ENCODE data around the gene ACBD4. TPM values are rescaled to one million over a fixed set of nuclear protein-coding genes. Genes with fewer than 3 reads are reported as not detected.
A peak's percentile ranks its signal among the peaks of the same experiment; 100 is the strongest.

The ACBD4 gene
- polyA plus RNA-seq, 1 of the 3 experiments (the other 2 are of a cell fraction), result 15.8 TPM

DNA sequence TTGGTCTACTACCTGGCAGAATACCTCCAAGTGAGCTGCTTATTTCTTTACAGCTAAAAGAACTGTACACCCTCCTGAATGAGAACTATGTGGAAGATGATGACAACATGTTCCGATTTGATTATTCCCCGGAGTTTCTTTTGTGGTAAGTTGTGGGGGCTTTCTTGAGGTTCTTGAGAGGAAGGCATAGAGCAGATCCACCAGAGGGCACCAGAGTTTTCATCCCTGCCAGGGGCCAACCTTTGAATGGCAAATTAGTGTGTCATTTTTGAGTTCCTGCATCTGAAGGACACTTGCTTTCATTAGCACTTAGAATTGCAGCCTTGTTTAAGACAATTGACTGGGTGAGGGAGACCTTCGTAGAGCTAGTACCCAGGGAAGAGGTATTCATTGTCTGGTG, 39.3 kb upstream of the ACBD4 start:
- no peak overlapping the region for H3K4me3 ChIP-seq (ENCODE audit: low read depth in 2 of 2, low read length in 1 of 2)
- POLR2A ChIA-PET, result no interaction called here

DNA sequence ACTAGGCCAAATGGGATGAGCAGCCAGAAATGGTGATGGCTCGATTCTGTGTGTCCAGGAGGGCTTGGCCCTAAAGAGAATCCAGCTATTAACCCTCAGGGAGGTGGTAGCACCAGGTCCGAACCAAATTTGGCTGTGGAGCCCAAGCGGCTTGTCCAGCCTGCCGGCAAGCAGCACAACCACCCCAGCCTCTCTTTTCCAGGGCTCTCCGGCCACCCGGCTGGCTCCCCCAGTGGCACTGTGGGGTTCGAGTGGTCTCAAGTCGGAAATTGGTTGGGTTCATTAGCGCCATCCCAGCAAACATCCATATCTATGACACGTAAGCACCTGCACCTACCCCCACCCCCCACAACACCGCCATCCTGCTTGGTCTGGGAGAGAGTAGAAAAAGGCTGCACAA, 38.6 kb upstream of the ACBD4 start:
- WGBS (ENCODE audit: low lambda C conversion rate), result 94% methylated on average over 5 of the region's 11 CpGs
- CTCF ChIA-PET, result interaction anchor here (0.7 to 14.8 kb wide), 13 partner anchors 9 to 317 kb away, joined by 3 to 194 read pairs (median 6); partner anchors contain the start of genes ACBD4 and PLCD3
- H3K36me3 ChIP-seq (replicated peaks in 1 of 2; ENCODE audit: control insufficient read depth in 1 of 2, insufficient read depth in 2 of 2, low read length in 1 of 2), result peaks cover 42 to 54% of the 10 kb centered on the region in 2 experiments

More for the DNA sequence above, 39.3 kb upstream of the ACBD4 start:
- 68% methylated on average over 3 of the region's 3 CpGs for WGBS (ENCODE audit: low lambda C conversion rate)
- no peak for DNase-seq
- H3F3A ChIP-seq (replicated peaks; ENCODE audit: insufficient read depth), result peaks cover 29% of the 10 kb centered on the region
- H3K27me3 ChIP-seq (ENCODE audit: insufficient read depth), result no peaks in the 10 kb centered on the region
- no peaks in the 10 kb centered on the region for H3K9me3 ChIP-seq
- H3K4me2 ChIP-seq, result no peak overlapping the region
- H3K4me1 ChIP-seq (ENCODE audit: control insufficient read depth in 1 of 2, insufficient read depth in 2 of 2, low read depth in 1 of 2, low read length in 1 of 2), result peaks cover 0 to 11% of the 10 kb centered on the region in 2 experiments; a peak in 3 of 4 replicates
- peaks cover 30% of the 10 kb centered on the region for H3K79me2 ChIP-seq (ENCODE audit: insufficient read depth)
- H3K27ac ChIP-seq (ENCODE audit: low read depth in 2 of 2, low read length in 1 of 2), result no peak overlapping the region
- CTCF ChIA-PET, result interaction anchor here (0.7 to 14.8 kb wide), 18 partner anchors 9 to 317 kb away, joined by 3 to 194 read pairs (median 4); partner anchors contain the start of genes ACBD4 and PLCD3
- H3K9ac ChIP-seq, result no peak overlapping the region
- H2AFZ ChIP-seq (ENCODE audit: low read depth), result no peak overlapping the region
- TF ChIP-seq SMC3 (IDR thresholded peaks at IDR 0.05; ENCODE audit: low read depth, low read length) (peak; percentile 42), RCOR1 (IDR thresholded peaks at IDR 0.05; ENCODE audit: low read length) (no peak), RAD21 (IDR thresholded peaks at IDR 0.05; ENCODE audit: low read length) (peak; percentile 50)
- TF ChIP-seq, protein P1, sequence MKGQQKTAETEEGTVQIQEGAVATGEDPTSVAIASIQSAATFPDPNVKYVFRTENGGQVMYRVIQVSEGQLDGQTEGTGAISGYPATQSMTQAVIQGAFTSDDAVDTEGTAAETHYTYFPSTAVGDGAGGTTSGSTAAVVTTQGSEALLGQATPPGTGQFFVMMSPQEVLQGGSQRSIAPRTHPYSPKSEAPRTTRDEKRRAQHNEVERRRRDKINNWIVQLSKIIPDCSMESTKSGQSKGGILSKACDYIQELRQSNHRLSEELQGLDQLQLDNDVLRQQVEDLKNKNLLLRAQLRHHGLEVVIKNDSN (IDR thresholded peaks at IDR 0.05; ENCODE audit: borderline replicate concordance, low read depth), result no peak
- TF ChIP-seq, protein P2, sequence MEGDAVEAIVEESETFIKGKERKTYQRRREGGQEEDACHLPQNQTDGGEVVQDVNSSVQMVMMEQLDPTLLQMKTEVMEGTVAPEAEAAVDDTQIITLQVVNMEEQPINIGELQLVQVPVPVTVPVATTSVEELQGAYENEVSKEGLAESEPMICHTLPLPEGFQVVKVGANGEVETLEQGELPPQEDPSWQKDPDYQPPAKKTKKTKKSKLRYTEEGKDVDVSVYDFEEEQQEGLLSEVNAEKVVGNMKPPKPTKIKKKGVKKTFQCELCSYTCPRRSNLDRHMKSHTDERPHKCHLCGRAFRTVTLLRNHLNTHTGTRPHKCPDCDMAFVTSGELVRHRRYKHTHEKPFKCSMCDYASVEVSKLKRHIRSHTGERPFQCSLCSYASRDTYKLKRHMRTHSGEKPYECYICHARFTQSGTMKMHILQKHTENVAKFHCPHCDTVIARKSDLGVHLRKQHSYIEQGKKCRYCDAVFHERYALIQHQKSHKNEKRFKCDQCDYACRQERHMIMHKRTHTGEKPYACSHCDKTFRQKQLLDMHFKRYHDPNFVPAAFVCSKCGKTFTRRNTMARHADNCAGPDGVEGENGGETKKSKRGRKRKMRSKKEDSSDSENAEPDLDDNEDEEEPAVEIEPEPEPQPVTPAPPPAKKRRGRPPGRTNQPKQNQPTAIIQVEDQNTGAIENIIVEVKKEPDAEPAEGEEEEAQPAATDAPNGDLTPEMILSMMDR (IDR thresholded peaks at IDR 0.05), result peak; percentile 70
- H4K20me1 ChIP-seq (ENCODE audit: insufficient read depth), result no peaks in the 10 kb centered on the region
- H3K36me3 ChIP-seq (replicated peaks in 1 of 2; ENCODE audit: control insufficient read depth in 1 of 2, insufficient read depth in 2 of 2, low read length in 1 of 2), result peaks cover 37 to 58% of the 10 kb centered on the region in 2 experiments
- no peaks in the 10 kb centered on the region for H3K9me2 ChIP-seq

More for the DNA sequence above, 38.6 kb upstream of the ACBD4 start:
- no peak overlapping the region for H3K4me3 ChIP-seq (ENCODE audit: low read depth in 2 of 2, low read length in 1 of 2)
- H3K4me2 ChIP-seq, result no peak overlapping the region
- POLR2A ChIA-PET, result no interaction called here
- H2AFZ ChIP-seq (ENCODE audit: low read depth), result no peak overlapping the region
- H3K9ac ChIP-seq, result no peak overlapping the region
- peaks cover 23% of the 10 kb centered on the region for H3K79me2 ChIP-seq (ENCODE audit: insufficient read depth)
- TF ChIP-seq ELF1 (IDR thresholded peaks at IDR 0.05) (no peak), CHD2 (IDR thresholded peaks at IDR 0.05; ENCODE audit: low read length, partially characterized antibody) (no peak), POLR2AphosphoS5 (IDR thresholded peaks at IDR 0.05; ENCODE audit: low read depth, low read length) (no peak), TCF12 (IDR thresholded peaks at IDR 0.05) (no peak), EZH2phosphoT487 (IDR thresholded peaks at IDR 0.05; ENCODE audit: borderline replicate concordance, low read depth) (no peak), MXI1 (IDR thresholded peaks at IDR 0.05; ENCODE audit: low read depth, low read length) (no peak), RFX5 (IDR thresholded peaks at IDR 0.05; ENCODE audit: low read length) (no peak), RXRA (IDR thresholded peaks at IDR 0.05; ENCODE audit: borderline replicate concordance, low read depth) (no peak), NRF1 (IDR thresholded peaks at IDR 0.05; ENCODE audit: low read depth, low read length) (no peak), GABPA (IDR thresholded peaks at IDR 0.05; ENCODE audit: low read depth) (no peak), RCOR1 (IDR thresholded peaks at IDR 0.05; ENCODE audit: low read length) (no peak)
- TF ChIP-seq, protein P3, sequence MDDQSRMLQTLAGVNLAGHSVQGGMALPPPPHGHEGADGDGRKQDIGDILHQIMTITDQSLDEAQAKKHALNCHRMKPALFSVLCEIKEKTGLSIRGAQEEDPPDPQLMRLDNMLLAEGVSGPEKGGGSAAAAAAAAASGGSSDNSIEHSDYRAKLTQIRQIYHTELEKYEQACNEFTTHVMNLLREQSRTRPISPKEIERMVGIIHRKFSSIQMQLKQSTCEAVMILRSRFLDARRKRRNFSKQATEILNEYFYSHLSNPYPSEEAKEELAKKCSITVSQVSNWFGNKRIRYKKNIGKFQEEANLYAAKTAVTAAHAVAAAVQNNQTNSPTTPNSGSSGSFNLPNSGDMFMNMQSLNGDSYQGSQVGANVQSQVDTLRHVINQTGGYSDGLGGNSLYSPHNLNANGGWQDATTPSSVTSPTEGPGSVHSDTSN (IDR thresholded peaks at IDR 0.05), result no peak
- TF ChIP-seq, protein P4, sequence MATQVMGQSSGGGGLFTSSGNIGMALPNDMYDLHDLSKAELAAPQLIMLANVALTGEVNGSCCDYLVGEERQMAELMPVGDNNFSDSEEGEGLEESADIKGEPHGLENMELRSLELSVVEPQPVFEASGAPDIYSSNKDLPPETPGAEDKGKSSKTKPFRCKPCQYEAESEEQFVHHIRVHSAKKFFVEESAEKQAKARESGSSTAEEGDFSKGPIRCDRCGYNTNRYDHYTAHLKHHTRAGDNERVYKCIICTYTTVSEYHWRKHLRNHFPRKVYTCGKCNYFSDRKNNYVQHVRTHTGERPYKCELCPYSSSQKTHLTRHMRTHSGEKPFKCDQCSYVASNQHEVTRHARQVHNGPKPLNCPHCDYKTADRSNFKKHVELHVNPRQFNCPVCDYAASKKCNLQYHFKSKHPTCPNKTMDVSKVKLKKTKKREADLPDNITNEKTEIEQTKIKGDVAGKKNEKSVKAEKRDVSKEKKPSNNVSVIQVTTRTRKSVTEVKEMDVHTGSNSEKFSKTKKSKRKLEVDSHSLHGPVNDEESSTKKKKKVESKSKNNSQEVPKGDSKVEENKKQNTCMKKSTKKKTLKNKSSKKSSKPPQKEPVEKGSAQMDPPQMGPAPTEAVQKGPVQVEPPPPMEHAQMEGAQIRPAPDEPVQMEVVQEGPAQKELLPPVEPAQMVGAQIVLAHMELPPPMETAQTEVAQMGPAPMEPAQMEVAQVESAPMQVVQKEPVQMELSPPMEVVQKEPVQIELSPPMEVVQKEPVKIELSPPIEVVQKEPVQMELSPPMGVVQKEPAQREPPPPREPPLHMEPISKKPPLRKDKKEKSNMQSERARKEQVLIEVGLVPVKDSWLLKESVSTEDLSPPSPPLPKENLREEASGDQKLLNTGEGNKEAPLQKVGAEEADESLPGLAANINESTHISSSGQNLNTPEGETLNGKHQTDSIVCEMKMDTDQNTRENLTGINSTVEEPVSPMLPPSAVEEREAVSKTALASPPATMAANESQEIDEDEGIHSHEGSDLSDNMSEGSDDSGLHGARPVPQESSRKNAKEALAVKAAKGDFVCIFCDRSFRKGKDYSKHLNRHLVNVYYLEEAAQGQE (IDR thresholded peaks at IDR 0.05; ENCODE audit: low read depth, low read length), result no peak
- TF ChIP-seq, protein P5, sequence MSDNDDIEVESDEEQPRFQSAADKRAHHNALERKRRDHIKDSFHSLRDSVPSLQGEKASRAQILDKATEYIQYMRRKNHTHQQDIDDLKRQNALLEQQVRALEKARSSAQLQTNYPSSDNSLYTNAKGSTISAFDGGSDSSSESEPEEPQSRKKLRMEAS (IDR thresholded peaks at IDR 0.05; ENCODE audit: low read depth), result no peak
- TF ChIP-seq, protein P6, sequence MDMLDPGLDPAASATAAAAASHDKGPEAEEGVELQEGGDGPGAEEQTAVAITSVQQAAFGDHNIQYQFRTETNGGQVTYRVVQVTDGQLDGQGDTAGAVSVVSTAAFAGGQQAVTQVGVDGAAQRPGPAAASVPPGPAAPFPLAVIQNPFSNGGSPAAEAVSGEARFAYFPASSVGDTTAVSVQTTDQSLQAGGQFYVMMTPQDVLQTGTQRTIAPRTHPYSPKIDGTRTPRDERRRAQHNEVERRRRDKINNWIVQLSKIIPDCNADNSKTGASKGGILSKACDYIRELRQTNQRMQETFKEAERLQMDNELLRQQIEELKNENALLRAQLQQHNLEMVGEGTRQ (IDR thresholded peaks at IDR 0.05; ENCODE audit: borderline replicate concordance, low read depth, low read length), result no peak
- no peaks in the 10 kb centered on the region for H3K27me3 ChIP-seq (ENCODE audit: insufficient read depth)
- H3K4me1 ChIP-seq (ENCODE audit: control insufficient read depth in 1 of 2, insufficient read depth in 2 of 2, low read depth in 1 of 2, low read length in 1 of 2), result peaks cover 0 to 11% of the 10 kb centered on the region in 2 experiments; a peak in 3 of 4 replicates
- H3F3A ChIP-seq (replicated peaks; ENCODE audit: insufficient read depth), result peaks cover 21% of the 10 kb centered on the region
- H3K9me3 ChIP-seq, result no peaks in the 10 kb centered on the region
- no peak overlapping the region for H3K27ac ChIP-seq (ENCODE audit: low read depth in 2 of 2, low read length in 1 of 2)
- H4K20me1 ChIP-seq (ENCODE audit: insufficient read depth), result no peaks in the 10 kb centered on the region
- DNase-seq, result no peak
- no peaks in the 10 kb centered on the region for H3K9me2 ChIP-seq

All from SK-N-SH (cell line).